Measurements from ENCODE around the gene RER1. TPM values are rescaled to one million over a fixed set of nuclear protein-coding genes. Genes with fewer than 3 reads are reported as not detected.

The RER1 gene
- total and polyA plus RNA-seq, 12 donors = 55.5 to 107 (median 77.3) TPM

GRCh38 chr1:2376261-2376741 is 15.3 kb upstream of the RER1 start:
- TF ChIP-seq CTCF (IDR thresholded peaks at IDR 0.05) = no peak
- H3K9me3 ChIP-seq = no peaks in the 10 kb centered on the region
- WGBS, 2 donors = 87 to 89% methylated on average over 23 of the region's 23 CpGs

DNA sequence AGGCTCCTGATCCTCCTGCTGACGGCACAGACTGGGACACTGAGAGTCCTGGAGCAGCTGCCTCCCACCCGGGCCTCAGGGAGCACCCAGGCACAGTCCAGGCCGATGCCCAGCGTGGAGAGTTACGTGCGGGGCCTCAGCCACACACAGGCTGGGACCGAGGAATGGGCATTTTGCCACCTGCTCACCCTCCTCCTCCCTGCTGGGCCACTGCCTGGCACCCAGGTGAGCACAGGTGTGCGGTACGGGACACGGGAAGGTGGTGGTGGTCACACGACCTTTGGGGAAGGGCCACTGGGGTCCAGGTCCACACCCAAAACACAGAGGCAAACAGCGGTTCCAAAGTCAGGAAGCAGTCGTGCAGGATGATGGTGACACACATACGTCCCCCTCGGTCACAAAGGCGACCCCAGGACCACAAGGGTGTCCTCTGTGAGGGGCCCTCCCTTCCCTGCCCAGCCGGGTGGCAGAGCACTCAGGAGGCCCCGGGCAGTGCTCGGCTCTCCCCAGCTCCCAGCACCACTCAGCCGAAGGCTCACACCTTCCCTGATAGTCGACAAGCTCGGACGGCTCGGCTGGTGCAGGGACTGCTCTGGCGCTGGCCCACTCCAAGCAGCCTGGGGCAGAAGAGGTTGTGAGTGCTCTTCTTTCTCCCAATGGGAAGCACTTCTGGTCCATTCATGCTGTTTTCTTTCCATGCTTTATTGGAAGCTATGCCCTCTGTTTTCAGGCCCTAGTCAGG is 14.5 kb upstream of the RER1 start:
- Histone ChIP-seq H3K27ac (no peak overlapping the region), H3K36me3 (peaks cover 0 to 3% (median 0%) of the 10 kb centered on the region in 9 donors), H3K27me3 (no peaks in the 10 kb centered on the region), H3K4me3 (no peak overlapping the region), H3K9me3 (no peaks in the 10 kb centered on the region), H3K4me1 (peaks cover 4 to 13% (median 11%) of the 10 kb centered on the region in 9 donors)
- ATAC-seq = no peak
- WGBS, 2 donors = 81 to 83% methylated on average over 25 of the region's 25 CpGs
- peak in 1 of 2 donors; percentile 13 for DNase-seq
- intact Hi-C loops (cut with DNase I) = loop anchor here in 2 of 10 donors (5.0 to 10.0 kb wide), 2 partner anchors 45 to 52 kb away; no protein-coding TSS in a partner anchor
- no peak for TF ChIP-seq CTCF (IDR thresholded peaks at IDR 0.05)

More at GRCh38 chr1:2376261-2376741, 15.3 kb upstream of the RER1 start:
- intact Hi-C loops (cut with DNase I) = loop anchor here in 2 of 10 donors (5.0 to 10.0 kb wide), 2 partner anchors 44 to 52 kb away; no protein-coding TSS in a partner anchor
- no peak overlapping the region for H3K27ac ChIP-seq
- no peak overlapping the region for H3K4me3 ChIP-seq
- DNase-seq (no peak), ATAC-seq (no peak)
- H3K27me3 ChIP-seq = no peaks in the 10 kb centered on the region
- H3K4me1 ChIP-seq = peaks cover under 1 to 5% (median 4%) of the 10 kb centered on the region in 9 donors
- H3K36me3 ChIP-seq = peaks cover 0 to 8% (median 0%) of the 10 kb centered on the region in 9 donors

- Histone ChIP-seq H3K4me1 (peaks cover 4 to 14% (median 12%) of the 10 kb centered on the region in 9 donors), H3K36me3 (no peaks in the 10 kb centered on the region), H3K4me3 (no peak overlapping the region), H3K27me3 (no peaks in the 10 kb centered on the region), H3K9me3 (no peaks in the 10 kb centered on the region), H3K27ac (no peak overlapping the region)
- WGBS, 2 donors = 90 to 91% methylated on average over 16 of the region's 16 CpGs
- intact Hi-C loops (cut with DNase I) = loop anchor here in 2 of 10 donors (5.0 to 10.0 kb wide), 2 partner anchors 46 to 53 kb away; no protein-coding TSS in a partner anchor
- DNase-seq = peak in 1 of 2 donors; percentile 7
- no peak for TF ChIP-seq CTCF (IDR thresholded peaks at IDR 0.05)
- ATAC-seq = no peak
These were observed 13.7 kb upstream of the RER1 start for GRCh38 chr1:2377751-2378440.

DNA sequence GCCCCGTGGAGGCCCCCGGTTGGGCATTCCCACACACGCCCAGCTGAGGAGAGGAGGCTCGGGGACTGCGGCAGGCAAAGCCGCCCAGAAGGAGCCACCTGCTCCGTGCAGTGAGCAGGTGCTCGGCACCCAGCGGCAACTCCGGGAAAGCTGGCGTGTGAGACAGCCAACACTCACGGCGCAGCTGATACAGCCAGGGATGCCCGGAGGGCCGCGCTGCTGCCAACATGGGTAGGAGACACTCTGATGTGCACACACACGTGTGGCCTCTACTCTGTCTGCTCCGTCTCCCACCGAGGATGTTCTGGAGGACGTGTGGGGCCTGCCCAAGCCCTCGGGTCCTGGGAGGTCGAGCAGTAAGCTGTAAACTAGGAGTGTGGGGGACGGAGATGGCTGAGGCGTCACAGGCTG is 13.2 kb upstream of the RER1 start:
- Histone ChIP-seq H3K4me3 (no peak overlapping the region), H3K27me3 (no peaks in the 10 kb centered on the region), H3K27ac (no peak overlapping the region), H3K9me3 (no peaks in the 10 kb centered on the region), H3K36me3 (no peaks in the 10 kb centered on the region), H3K4me1 (peaks cover 4 to 14% (median 12%) of the 10 kb centered on the region in 9 donors)
- 91 to 92% methylated on average over 24 of the region's 24 CpGs for WGBS, 2 donors
- intact Hi-C loops (cut with DNase I) = loop anchor here in 2 of 10 donors (5.0 to 10.0 kb wide), 2 partner anchors 46 to 54 kb away; no protein-coding TSS in a partner anchor
- ATAC-seq (no peak), DNase-seq (no peak)
- TF ChIP-seq CTCF (IDR thresholded peaks at IDR 0.05) = no peak

Measured in heart right ventricle (tissue), 16 donors.